Body of pancreas (tissue), 4 donors: Measurements from ENCODE around the gene DVL1. TPM values are rescaled to one million over a fixed set of nuclear protein-coding genes. Genes with fewer than 3 reads are reported as not detected.

Source experiments
- ATAC-seq: fragments of 150-250 bp; one replicate; pipeline ENCODE4 v1.9.1; 2016
- DNase-seq, 4 donors: peaks; one replicate each; pipeline ENCODE4 v3.0.0-alpha.2; 2019
- H3K27ac ChIP-seq, 4 donors: fragments of 200-600 bp; sonication (generic); 1 replicate in 3 of 4; 2 replicates in 1 of 4; pipeline versions ENCODE4 v1.5.1 to v1.6.1; 2016 to 2019; ENCODE audit warnings: mild to moderate bottlenecking in 1 of 4, mixed read lengths in 1 of 4, moderate library complexity in 1 of 4
- H3K27me3 ChIP-seq, 2 donors: fragments of 200-600 bp; sonication (generic); one replicate each; pipeline ENCODE4 v1.6.0; 2016; ENCODE audit warnings: mild to moderate bottlenecking in 1 of 2
- H3K36me3 ChIP-seq, 2 donors: fragments of 200-600 bp; sonication (generic); replicated peaks in 1 of 2; 2 replicates each; pipeline ENCODE4 v1.5.1; 2016; ENCODE audit warnings: low read depth in 2 of 2; ENCODE audit not compliant: insufficient read depth in 1 of 2
- H3K4me1 ChIP-seq: fragments of 200-600 bp; sonication (generic); one replicate; pipeline ENCODE4 v1.6.0; 2016
- H3K4me3 ChIP-seq, 2 donors: fragments of 200-600 bp; sonication (generic); 1 replicate in 1 of 2; 2 replicates in 1 of 2; pipeline ENCODE4 v1.5.1; 2016 to 2019
- H3K9me3 ChIP-seq, 3 donors: fragments of 200-600 bp; sonication (generic); 1 replicate in 2 of 3; 2 replicates in 1 of 3; pipeline ENCODE4 v1.5.1; 2016
- POLR2A ChIP-seq, 3 donors: fragments of 450-650 bp; IDR thresholded peaks; one replicate each; pipeline ENCODE4 v1.6.1; 2016; ENCODE audit warnings: antibody characterized with exemption in 3 of 3, mild to moderate bottlenecking in 2 of 3
- WGBS, 2 donors: methylation state at CpG; one replicate each; pipeline ENCODE4 v1.1.5; 2017; 5-methylcytosine and 5-hydroxymethylcytosine counted together
- intact Hi-C: fragments of 100-400 bp; cut with DNase I; formaldehyde crosslinking; loops from one replicate; pipeline ENCODE4 v1.15.1; 2023
- total RNA-seq, 2 donors: library from RNA; depleted of rRNA; stranded (reverse); fragments of >200 nt; gene quantifications; one replicate each; pipeline ENCODE4 v1.1.0, GENCODE V29; 2016
- TF ChIP-seq, protein P1 (sequence below), 7 experiments: fragments of 450-650 bp in 4 of 7; fragments of 200-600 bp in 3 of 7; sonication (generic) in 3 of 7; IDR thresholded peaks; one replicate each; pipeline ENCODE4 v1.5.1; 2016 to 2019; ENCODE audit warnings: antibody characterized with exemption in 7 of 7

The DVL1 gene
- total RNA-seq, 2 donors from 2014 or later, result 58.1 to 84.4 TPM

DNA sequence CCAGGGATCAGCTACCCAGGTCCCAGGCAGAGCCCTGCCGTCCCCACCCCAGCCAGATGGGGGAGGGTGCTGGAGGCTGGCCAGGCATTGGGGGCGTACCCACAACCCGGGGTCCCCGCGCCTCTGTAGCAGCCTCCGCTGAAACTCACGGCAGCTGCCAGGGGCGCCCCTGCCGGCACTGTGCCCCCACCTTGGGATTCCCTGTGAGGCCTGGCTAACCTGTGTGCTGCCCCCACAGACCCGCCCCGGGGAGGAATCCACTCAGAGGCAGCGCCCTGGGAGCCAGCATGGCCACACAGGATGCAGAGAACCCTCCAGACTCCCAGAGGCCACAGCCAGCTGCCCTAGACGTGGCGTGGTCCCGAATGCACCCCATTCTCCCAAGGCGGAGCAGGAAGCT lies 3.8 kb downstream of the DVL1 start:
- H3K27me3 ChIP-seq, result no peaks in the 10 kb centered on the region
- TF ChIP-seq, protein P1, sequence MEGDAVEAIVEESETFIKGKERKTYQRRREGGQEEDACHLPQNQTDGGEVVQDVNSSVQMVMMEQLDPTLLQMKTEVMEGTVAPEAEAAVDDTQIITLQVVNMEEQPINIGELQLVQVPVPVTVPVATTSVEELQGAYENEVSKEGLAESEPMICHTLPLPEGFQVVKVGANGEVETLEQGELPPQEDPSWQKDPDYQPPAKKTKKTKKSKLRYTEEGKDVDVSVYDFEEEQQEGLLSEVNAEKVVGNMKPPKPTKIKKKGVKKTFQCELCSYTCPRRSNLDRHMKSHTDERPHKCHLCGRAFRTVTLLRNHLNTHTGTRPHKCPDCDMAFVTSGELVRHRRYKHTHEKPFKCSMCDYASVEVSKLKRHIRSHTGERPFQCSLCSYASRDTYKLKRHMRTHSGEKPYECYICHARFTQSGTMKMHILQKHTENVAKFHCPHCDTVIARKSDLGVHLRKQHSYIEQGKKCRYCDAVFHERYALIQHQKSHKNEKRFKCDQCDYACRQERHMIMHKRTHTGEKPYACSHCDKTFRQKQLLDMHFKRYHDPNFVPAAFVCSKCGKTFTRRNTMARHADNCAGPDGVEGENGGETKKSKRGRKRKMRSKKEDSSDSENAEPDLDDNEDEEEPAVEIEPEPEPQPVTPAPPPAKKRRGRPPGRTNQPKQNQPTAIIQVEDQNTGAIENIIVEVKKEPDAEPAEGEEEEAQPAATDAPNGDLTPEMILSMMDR (IDR thresholded peaks at IDR 0.05), result no peak
- ATAC-seq, result no peak
- H3K4me1 ChIP-seq, result peaks cover 45% of the 10 kb centered on the region
- no peak overlapping the region for H3K4me3 ChIP-seq
- H3K36me3 ChIP-seq, result peaks cover 0 to 4% of the 10 kb centered on the region in 2 donors
- intact Hi-C loops, result no loop called here
- no peaks in the 10 kb centered on the region for H3K9me3 ChIP-seq
- no peak for DNase-seq
- 72% methylated on average over 13 of the region's 16 CpGs; no CpG with 5 or more reads in 1 of the 2 donors for WGBS, 2 donors
- no peak overlapping the region for H3K27ac ChIP-seq

DNA sequence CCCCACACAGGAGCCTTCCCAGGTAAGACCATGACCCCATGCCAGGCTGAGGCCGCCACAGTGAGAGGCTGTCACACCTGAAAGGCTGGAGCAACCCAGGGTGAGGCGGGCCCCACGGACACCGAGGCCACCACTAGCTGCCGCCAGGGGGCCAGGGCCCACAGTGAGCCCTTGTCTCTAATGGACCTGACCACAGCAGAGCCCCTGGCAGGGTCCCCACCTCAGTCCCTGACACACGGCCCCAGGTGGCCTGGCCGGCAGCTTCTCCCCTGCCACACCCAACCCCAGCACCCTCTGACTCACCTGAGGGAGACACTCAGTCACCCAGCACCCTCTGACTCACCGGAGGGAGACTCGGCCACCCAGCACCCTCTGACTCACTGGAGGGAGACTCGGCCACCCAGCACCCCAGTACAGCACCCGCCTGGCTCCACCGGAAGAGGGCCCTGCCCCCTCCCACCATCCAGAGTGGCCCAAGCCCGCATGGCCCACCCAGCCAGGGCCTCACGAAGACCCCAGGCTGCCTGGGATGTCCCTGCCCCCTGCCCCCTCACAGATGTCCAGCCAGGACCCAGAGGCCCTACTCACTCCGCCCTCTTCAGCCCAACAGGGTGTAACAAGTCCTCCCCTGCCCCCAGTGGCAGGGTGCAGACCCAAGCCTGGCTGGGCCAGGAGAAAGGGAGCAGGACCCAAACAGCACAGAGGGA lies 4.4 kb downstream of the DVL1 start:
- intact Hi-C loops, result no loop called here
- Histone ChIP-seq H3K36me3 (peaks cover 0 to 4% of the 10 kb centered on the region in 2 donors), H3K4me3 (no peak overlapping the region), H3K9me3 (no peaks in the 10 kb centered on the region), H3K27ac (no peak overlapping the region), H3K27me3 (no peaks in the 10 kb centered on the region), H3K4me1 (peaks cover 45% of the 10 kb centered on the region)
- DNase-seq (peak in 2 of 4 donors; percentile 52), ATAC-seq (no peak)
- TF ChIP-seq, protein P1 (IDR thresholded peaks at IDR 0.05), result peak in 6 of 7 experiments; percentile 16 to 38 (median 32)
- no peak for TF ChIP-seq POLR2A (IDR thresholded peaks at IDR 0.05)
- 52% methylated on average over 12 of the region's 15 CpGs; no CpG with 5 or more reads in 1 of the 2 donors for WGBS, 2 donors

DNA sequence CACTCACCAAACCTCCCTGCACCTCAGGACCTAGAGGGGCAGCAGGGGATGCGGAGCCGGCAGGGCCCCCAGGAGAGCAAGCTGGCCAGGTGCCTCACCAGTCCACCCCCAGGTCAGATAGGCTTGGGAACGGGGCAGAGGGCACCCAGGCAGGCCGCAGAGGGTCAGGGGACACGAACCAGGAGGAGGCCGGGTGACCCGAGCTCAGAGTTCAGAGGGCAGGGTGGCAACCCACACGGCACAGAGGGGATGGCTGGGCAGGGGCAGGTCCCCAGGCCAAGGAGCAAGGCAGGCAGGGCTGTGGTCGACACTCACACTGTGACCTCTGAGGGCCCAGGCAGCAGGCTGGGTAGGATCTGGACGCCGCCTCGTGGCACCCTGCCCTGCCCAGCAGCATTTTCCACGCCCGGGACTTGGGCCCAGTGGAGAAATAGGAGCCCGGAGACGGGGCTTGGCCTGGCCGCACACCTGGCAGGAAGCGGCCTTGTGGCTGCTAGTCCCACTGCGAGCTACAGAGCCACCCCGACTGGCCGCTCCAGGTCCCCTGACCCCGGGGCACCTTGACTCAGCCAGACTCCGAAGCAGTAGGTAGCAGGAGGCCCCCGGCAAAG lies 5.3 kb downstream of the DVL1 start:
- DNase-seq, result no peak
- H3K9me3 ChIP-seq, result no peaks in the 10 kb centered on the region
- H3K4me3 ChIP-seq, result no peak overlapping the region
- no peak overlapping the region for H3K27ac ChIP-seq
- TF ChIP-seq, protein P1 (IDR thresholded peaks at IDR 0.05), result no peak
- TF ChIP-seq POLR2A (IDR thresholded peaks at IDR 0.05), result no peak
- 81 to 87% methylated on average over 3 to 24 of the region's 24 CpGs for WGBS, 2 donors
- intact Hi-C loops, result no loop called here
- no peak for ATAC-seq
- peaks cover 45% of the 10 kb centered on the region for H3K4me1 ChIP-seq
- peaks cover 0 to 8% of the 10 kb centered on the region in 2 donors for H3K36me3 ChIP-seq
- no peaks in the 10 kb centered on the region for H3K27me3 ChIP-seq

DNA sequence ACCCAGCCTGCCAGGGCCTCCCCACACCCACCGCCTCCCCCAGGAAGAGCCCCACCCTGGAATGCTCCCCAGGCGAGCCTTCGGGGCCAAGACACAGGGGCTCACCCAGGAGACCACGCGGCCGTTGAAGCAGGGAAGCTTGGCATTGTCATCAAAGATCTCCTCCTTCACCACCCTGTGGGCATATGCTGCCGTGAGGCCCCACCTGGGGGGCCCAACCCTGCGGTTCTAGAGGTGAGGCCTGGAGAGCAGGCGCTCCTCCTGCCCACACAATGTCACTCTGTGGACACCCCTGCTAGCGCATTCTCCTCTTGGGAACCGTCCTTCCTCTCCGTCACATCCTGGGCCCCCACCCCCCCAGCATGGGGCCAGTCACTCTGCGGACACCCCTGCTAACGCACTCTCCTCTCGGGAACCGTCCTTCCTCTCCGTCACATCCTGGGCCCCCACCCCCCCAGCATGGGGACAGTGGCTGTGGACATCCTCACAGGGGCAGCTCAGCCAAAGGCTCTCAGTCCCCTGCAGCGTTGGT lies 6.6 kb downstream of the DVL1 start:
- Histone ChIP-seq H3K4me3 (no peak overlapping the region), H3K4me1 (peaks cover 38% of the 10 kb centered on the region), H3K36me3 (peaks cover 0 to 13% of the 10 kb centered on the region in 2 donors), H3K27me3 (no peaks in the 10 kb centered on the region), H3K9me3 (no peaks in the 10 kb centered on the region), H3K27ac (no peak overlapping the region)
- ATAC-seq (no peak), DNase-seq (no peak)
- 82 to 95% methylated on average over 6 to 18 of the region's 18 CpGs for WGBS, 2 donors
- intact Hi-C loops, result no loop called here
- no peak for TF ChIP-seq POLR2A (IDR thresholded peaks at IDR 0.05)
- TF ChIP-seq, protein P1 (IDR thresholded peaks at IDR 0.05), result no peak
